Measurements from ENCODE around the gene ESPNL.

Gene ESPNL

GRCh38 chr2:238125127-238125885 lies 25.2 kb downstream of the ESPNL start:
- Histone ChIP-seq H3K36me3 (no peaks in the 10 kb centered on the region), H3K27me3 (peaks cover 0 to 3% (median 0%) of the 10 kb centered on the region in 11 experiments; a peak in 4 of 22 replicates), H4K20me1 (peaks cover 0 to 2% (median 0%) of the 10 kb centered on the region in 11 experiments; a peak in 2 of 22 replicates), H3K4me2 (no peak overlapping the region), H3K9ac (no peak overlapping the region), H3K27ac (no peak overlapping the region), H3K9me3 (replicated peaks in 1 of 11) (no peaks in the 10 kb centered on the region), H3K4me1 (peaks cover 1 to 63% (median 41%) of the 10 kb centered on the region in 10 experiments; a peak in 18 of 20 replicates), H3K4me3 (no peak overlapping the region)
- TF ChIP-seq Cebpa-rat (IDR thresholded peaks at IDR 0.05), result no peak

- H3K27me3 ChIP-seq, result peaks cover 0 to 13% (median 0%) of the 10 kb centered on the region in 11 experiments; a peak in 8 of 22 replicates
- peaks cover 0 to 4% (median 0%) of the 10 kb centered on the region in 11 experiments; a peak in 1 of 22 replicates for H4K20me1 ChIP-seq
- no peak overlapping the region for H3K9ac ChIP-seq
- no peaks in the 10 kb centered on the region for H3K36me3 ChIP-seq
- no peak overlapping the region for H3K27ac ChIP-seq
- no peak overlapping the region for H3K4me3 ChIP-seq
- H3K9me3 ChIP-seq (replicated peaks in 1 of 11), result no peaks in the 10 kb centered on the region
- no peak for TF ChIP-seq Cebpa-rat (IDR thresholded peaks at IDR 0.05)
- peak overlapping the region in 1 of 11 experiments; percentile 59; a peak in 1 of 22 replicates for H3K4me2 ChIP-seq
- H3K4me1 ChIP-seq, result peaks cover 8 to 65% (median 44%) of the 10 kb centered on the region in 10 experiments; a peak in 18 of 20 replicates
Observed at GRCh38 chr2:238126338-238126737, 26.2 kb downstream of the ESPNL start.

DNA sequence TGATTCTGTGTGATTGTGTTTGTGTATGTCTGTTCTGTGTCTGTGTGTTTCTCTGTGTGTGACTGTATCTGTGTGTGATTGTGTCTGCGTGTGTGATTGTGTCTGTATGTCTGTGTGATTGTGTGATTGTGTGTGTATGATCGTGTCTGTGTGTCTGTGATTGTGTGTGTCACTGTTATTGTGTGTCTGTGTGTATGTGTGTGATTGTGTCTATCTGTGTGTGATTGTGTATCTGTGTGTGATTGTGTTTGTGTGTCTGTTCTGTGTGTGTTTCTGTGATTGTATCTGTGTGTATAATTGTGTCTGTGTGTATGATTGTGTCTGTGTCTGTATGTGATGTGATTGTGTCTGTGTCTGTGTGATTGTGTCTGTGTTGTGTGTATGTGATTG lies 26.6 kb downstream of the ESPNL start:
- Histone ChIP-seq H3K4me3 (no peak overlapping the region), H3K36me3 (no peaks in the 10 kb centered on the region), H3K27me3 (peaks cover 0 to 18% (median 0%) of the 10 kb centered on the region in 11 experiments; a peak in 8 of 22 replicates), H4K20me1 (peaks cover 0 to 4% (median 0%) of the 10 kb centered on the region in 11 experiments; a peak in 1 of 22 replicates), H3K9me3 (replicated peaks in 1 of 11) (no peaks in the 10 kb centered on the region), H3K4me1 (peaks cover 13 to 70% (median 48%) of the 10 kb centered on the region in 10 experiments; a peak in 18 of 20 replicates), H3K9ac (peak overlapping the region in 4 of 11 experiments; percentile 10 to 52 (median 39); a peak in 3 of 22 replicates), H3K4me2 (peak overlapping the region; percentile 19 to 59 (median 37); a peak in 16 of 22 replicates), H3K27ac (no peak overlapping the region)
- TF ChIP-seq Cebpa-rat (IDR thresholded peaks at IDR 0.05), result no peak

DNA sequence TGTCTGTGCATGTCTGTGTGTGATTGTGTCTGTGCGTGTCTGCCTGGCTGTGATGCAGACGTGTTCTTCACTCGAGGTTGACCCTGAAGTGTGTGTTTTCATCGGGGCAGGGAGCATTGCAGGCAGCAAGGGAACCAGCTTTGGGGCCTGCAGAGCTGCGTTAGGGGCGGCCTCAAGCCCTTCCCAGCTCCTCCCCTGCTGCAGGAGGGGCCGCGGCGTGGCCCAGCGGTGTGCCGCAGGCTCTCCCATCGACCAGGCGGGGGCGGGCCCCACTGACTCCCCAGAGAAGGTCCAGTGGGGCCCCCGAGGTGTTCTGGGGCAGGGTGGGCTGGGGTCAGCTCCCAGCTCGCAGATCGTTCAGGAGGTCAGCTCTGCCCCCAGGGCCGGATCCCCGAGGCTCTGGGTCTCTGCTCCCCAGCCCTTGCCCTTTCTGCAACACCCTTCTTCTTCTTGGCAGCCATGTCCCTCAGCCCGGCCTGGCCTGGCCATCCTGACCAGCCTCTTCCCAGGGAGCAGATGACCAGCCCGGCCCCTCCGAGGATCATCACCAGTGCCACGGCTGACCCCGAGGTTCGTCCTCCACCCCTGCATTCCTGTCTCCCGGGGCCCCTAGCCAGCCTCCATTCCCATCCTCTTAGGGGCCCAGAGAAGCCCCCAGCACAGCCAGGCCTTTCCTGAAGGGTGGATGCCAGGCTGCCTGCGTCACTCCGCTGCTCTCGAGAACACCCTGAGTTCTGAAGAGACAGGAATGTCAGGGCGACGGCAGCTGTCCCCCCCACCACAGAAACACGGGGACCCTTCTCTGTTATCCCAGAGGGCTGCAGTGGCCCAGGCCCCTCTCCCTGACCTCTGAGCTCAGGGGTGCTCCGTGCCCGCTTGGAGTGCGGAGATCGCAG lies 27.3 kb downstream of the ESPNL start:
- TF ChIP-seq Cebpa-rat (IDR thresholded peaks at IDR 0.05), result no peak
- peaks cover 14 to 71% (median 54%) of the 10 kb centered on the region in 10 experiments; a peak in 18 of 20 replicates for H3K4me1 ChIP-seq
- H3K9me3 ChIP-seq (replicated peaks in 1 of 11), result no peaks in the 10 kb centered on the region
- peaks cover 0 to 21% (median 0%) of the 10 kb centered on the region in 11 experiments; a peak in 8 of 22 replicates for H3K27me3 ChIP-seq
- no peak overlapping the region for H3K4me3 ChIP-seq
- no peaks in the 10 kb centered on the region for H3K36me3 ChIP-seq
- peak overlapping the region; percentile 19 to 59 (median 37); a peak in 18 of 22 replicates for H3K4me2 ChIP-seq
- H4K20me1 ChIP-seq, result peaks cover 0 to 4% (median 0%) of the 10 kb centered on the region in 11 experiments; a peak in 1 of 22 replicates
- peak overlapping the region in 4 of 11 experiments; percentile 10 to 52 (median 39); a peak in 3 of 22 replicates for H3K9ac ChIP-seq
- no peak overlapping the region for H3K27ac ChIP-seq

DNA sequence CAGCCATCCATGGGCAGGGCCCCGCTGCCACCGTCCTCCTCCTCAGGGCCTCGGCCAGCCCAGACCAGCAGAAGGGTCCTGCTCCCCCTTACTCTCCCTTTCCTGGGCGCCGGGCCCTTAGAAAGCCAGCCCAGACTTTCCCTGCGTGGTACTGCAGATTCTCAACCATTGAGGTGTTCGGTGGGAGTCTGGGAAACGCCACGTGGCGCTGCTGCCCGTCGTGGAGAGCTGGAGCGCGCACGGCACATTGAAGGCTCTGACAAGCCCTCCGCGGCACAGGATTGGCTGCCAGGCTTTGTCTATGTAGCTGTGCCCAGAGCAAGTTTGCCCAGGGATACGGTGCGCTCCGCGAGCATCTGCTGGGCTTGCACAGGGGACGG lies 27.9 kb downstream of the ESPNL start:
- Histone ChIP-seq H3K4me3 (no peak overlapping the region), H3K9me3 (replicated peaks in 1 of 11) (no peaks in the 10 kb centered on the region)
- TF ChIP-seq Cebpa-rat (IDR thresholded peaks at IDR 0.05), result no peak

GRCh38 chr2:238128534-238129001 lies 28.4 kb downstream of the ESPNL start:
- no peaks in the 10 kb centered on the region for H3K36me3 ChIP-seq
- no peak overlapping the region for H3K4me3 ChIP-seq
- peaks cover 23 to 71% (median 58%) of the 10 kb centered on the region in 10 experiments; a peak in 18 of 20 replicates for H3K4me1 ChIP-seq
- H3K4me2 ChIP-seq, result no peak overlapping the region
- no peaks in the 10 kb centered on the region for H3K9me3 ChIP-seq (replicated peaks in 1 of 11)
- peaks cover 0 to 21% (median 0%) of the 10 kb centered on the region in 11 experiments; a peak in 8 of 22 replicates for H3K27me3 ChIP-seq
- TF ChIP-seq Cebpa-rat (IDR thresholded peaks at IDR 0.05), result no peak
- H4K20me1 ChIP-seq, result peaks cover 0 to 4% (median 0%) of the 10 kb centered on the region in 11 experiments; a peak in 1 of 22 replicates
- no peak overlapping the region for H3K27ac ChIP-seq
- no peak overlapping the region for H3K9ac ChIP-seq

More for the DNA sequence above, 27.9 kb downstream of the ESPNL start:
- Histone ChIP-seq H4K20me1 (peaks cover 0 to 4% (median 0%) of the 10 kb centered on the region in 11 experiments; a peak in 1 of 22 replicates), H3K4me1 (peaks cover 17 to 71% (median 58%) of the 10 kb centered on the region in 10 experiments; a peak in 18 of 20 replicates), H3K4me2 (peak overlapping the region in 6 of 11 experiments; percentile 34 to 59 (median 38); a peak in 9 of 22 replicates), H3K36me3 (no peaks in the 10 kb centered on the region), H3K27me3 (peaks cover 0 to 21% (median 0%) of the 10 kb centered on the region in 11 experiments; a peak in 8 of 22 replicates), H3K9ac (no peak overlapping the region), H3K27ac (no peak overlapping the region)

GRCh38 chr2:238129166-238130010 lies 29.2 kb downstream of the ESPNL start:
- TF ChIP-seq Cebpa-rat (IDR thresholded peaks at IDR 0.05), result no peak
- Histone ChIP-seq H3K9me3 (replicated peaks in 1 of 11) (no peaks in the 10 kb centered on the region), H3K27me3 (peaks cover 0 to 21% (median 0%) of the 10 kb centered on the region in 11 experiments; a peak in 8 of 22 replicates), H3K4me2 (peak overlapping the region in 6 of 11 experiments; percentile 59 to 88 (median 81); a peak in 11 of 22 replicates), H3K27ac (no peak overlapping the region), H3K4me1 (peaks cover 26 to 73% (median 62%) of the 10 kb centered on the region in 10 experiments; a peak in 18 of 20 replicates), H3K36me3 (no peaks in the 10 kb centered on the region), H3K4me3 (no peak overlapping the region), H4K20me1 (peaks cover 0 to 4% (median 0%) of the 10 kb centered on the region in 11 experiments; a peak in 1 of 22 replicates), H3K9ac (no peak overlapping the region; a peak in 1 of 22 replicates)
